Activated gamma-delta T cell (primary cell): ENCODE measurements around the gene ATAD3B.
"Not testable (repeated sequence)": the region's sequence is repeated elsewhere in the genome, so short reads cannot be mapped to it uniquely, and the experiment has no call there.

Experiments used
- DNase-seq: peaks from one replicate; lab custom pipeline; 2025; lab: John Stamatoyannopoulos, UW

Gene ATAD3B

GRCh38 chr1:1450616-1451015, 20.9 kb upstream of the ATAD3B start:
- not testable (repeated sequence) for DNase-seq

DNA sequence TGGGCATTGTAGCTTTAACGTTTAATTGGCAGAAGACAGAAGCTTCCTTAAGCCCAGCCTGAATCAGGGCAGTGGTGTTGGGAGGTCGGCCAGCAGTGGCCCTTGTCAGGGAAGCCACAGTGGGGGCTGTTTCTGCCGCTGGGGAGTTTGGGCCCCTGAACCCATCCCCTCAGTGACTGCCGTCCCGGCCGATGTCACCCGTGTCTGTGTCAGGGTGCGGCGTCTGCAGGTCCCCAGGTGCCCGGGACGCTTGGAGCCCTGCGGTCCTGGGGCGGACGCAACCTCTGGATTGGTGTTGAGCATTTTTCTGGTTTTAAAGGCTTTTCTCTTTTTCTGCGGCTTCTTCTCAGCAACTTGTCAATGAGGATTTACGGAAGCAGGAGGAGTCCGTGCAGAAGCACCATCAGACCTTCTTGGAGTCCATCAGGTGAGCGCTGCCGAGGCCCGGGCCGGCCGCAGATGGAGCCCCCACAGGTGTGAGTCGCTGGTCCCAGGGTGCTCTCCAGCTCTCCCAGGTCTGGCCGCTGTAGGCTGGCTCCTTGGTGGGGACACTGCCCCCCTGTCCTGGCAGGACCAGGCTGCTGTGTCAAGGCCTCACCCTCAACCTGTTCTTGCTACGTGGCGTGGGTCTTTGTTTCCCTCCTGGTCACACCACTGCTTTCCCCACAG, 19.7 kb upstream of the ATAD3B start:
- DNase-seq = no peak

DNA sequence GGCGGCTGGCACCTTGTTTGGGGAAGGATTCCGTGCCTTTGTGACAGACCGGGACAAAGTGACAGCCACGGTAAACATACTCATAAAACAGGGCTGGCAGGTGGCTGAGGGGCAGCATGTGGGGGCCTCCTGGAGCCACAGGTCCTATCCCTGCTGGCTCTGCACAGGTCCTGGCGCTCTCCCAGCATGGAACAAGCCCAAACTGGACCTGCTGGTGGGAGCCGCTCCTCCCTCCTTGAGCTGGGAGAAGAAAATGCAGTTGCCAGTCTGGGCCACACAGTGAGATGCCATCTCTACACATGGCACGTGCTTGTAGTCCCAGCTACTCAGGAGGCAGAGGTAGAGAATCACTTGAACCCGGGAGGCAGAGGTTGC, 19.2 kb upstream of the ATAD3B start:
- DNase-seq = not testable (repeated sequence)

- DNase-seq = no peak
Measured at GRCh38 chr1:1452882-1453281, 18.7 kb upstream of the ATAD3B start.

DNA sequence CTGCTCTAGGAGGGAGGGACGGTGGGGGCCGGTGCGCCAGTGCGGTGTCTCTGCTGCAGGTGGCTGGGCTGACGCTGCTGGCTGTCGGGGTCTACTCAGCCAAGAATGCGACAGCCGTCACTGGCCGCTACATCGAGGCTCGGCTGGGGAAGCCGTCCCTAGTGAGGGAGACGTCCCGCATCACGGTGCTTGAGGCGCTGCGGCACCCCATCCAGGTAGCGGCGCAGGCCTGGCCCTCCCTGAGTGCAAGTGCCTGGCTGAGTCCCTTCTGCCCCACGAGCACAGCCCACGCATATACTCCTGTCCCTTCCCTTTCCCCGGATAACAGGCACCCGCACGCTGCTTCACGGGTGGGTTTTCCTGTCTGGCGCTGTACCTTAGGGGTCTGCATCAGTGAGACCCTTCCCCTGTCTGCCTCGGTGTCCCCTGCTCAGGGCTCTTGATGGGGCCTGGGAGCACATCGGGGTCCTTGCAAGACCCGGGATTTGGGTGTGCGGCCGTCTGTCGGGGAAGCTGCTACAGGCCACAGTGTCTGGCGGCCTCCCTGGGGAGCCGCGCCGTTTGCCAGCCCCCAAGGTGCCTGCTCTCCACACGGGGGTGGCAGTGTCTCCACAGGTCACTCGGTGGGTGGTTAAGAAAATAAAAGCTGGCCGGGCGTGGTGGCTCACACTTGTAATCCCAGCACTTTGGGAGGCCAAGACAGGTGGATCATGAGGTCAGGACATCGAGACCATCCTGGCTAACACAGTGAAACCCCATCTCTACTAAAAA, 17.1 kb upstream of the ATAD3B start:
- DNase-seq = not testable (repeated sequence)

DNA sequence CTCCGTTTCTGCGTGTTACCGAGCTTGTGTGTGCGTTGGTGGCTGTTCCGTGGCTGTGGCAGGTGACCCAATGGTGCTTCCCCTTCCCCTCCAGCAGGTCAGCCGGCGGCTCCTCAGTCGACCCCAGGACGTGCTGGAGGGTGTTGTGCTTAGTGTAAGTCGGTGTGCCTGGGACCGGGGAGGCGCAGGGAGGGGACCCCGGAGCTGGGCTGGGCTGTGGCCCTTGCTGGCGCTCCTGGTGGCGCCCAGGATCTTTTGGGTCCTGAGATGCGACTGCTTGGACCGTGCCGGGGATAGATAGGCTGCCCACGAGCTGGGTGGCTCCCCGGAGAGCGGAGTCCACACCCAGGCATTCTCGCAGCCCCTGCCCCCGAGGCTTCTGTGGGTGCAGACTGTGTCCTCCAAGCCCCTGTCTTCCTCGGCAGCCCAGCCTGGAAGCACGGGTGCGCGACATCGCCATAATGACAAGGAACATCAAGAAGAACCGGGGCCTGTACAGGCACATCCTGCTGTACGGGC, 16.1 kb upstream of the ATAD3B start:
- DNase-seq = no peak

- not testable (repeated sequence) for DNase-seq
Measured at GRCh38 chr1:1455934-1456333, 15.6 kb upstream of the ATAD3B start.

GRCh38 chr1:1456683-1457255, 14.8 kb upstream of the ATAD3B start:
- DNase-seq = not testable (repeated sequence)

DNA sequence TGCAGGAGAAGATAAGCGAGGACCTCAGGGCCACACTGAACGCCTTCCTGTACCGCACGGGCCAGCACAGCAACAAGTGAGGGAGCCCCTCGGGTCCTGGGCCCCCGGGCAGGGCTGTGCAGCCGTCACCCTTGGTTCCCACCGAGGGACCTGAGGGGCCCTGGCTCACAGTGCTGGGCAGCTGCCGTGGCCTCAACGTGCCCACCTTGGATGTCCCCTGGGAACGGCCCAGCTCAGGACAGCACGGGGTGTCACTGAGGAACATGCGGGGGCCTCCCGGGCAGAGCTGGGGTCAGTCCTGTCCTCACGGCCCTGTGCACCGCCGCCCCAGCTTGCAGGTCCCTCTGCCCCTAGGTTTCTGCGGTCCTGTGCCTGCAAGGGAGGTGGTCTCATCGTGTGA, 12.4 kb upstream of the ATAD3B start:
- not testable (repeated sequence) for DNase-seq

- DNase-seq = not testable (repeated sequence)
Measured at GRCh38 chr1:1459711-1460110, 11.9 kb upstream of the ATAD3B start.

DNA sequence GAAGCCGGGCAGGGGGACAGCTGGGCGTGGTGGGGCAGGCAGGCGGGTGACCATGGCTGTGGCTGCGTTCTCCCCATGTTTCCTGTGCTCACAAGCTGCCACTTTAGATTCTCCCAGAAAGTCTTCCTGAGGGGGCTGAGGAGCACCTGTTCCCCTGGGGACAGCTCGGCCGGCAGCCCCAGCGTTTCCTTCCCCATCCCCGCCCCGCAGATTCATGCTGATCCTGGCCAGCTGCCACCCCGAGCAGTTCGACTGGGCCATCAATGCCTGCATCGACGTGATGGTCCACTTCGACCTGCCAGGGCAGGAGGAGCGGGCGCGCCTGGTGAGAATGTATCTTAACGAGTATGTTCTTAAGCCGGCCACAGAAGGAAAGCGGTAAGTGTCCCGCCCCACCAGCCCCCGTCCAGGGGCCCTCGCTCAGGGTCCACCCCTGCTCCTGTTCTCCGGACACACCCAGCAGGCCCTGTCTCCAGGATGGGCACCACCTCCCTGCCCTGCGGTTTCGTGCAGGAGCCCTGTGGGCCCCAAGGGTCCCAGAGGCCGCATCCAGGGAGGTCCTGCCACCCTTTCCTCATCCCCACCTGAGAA, 10.9 kb upstream of the ATAD3B start:
- DNase-seq = no peak

GRCh38 chr1:1461721-1462317, 9.7 kb upstream of the ATAD3B start:
- no peak for DNase-seq

DNA sequence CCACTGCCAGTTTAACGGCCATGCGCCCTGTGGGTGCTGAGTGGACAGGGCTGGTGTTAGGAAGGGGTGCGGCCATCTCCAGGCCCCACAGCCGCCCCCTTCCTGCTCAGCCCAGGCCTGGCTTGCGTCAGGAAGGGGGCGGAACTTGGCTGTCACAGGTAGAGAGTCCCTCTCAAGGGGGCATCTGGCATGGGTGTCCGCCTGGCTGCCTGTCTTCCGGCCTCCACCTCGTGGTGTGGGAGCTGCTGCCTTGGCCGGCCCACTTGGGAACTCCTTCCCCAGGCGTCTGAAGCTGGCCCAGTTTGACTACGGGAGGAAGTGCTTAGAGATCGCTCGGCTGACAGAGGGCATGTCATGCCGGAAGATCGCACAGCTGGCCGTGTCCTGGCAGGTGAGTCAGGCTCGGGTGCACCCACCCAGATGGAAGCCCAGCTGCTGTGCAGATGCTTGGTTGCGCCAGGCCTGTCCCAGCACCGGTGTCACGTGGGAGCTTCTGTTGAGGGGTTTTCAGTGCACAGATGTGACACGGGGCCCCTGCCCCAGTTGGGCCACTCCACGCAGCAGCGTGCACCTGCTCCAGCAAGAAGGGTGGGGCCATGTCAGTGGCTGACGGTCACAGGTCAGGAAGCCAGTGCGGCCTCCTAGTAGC, 9.1 kb upstream of the ATAD3B start:
- DNase-seq = no peak

DNA sequence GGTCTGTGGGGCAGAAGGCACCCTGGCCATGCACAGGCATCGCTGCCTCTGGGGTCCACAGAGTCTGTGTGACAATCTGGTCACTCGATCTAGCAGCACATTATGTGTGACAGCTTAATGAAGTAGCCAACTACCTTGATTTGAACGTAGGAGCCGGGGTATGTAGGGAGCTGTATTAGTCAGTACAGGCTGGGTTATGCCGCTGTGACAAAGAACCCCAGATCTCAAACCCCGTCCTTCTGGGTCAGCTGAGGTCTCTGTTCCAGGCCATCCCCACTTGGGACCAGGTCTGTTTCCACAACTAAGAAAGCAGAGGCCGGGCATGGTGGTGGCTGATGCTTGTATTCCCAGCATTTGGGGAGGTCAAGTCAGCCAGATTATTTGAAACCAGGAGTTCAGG, 8.3 kb upstream of the ATAD3B start:
- DNase-seq = no peak

DNA sequence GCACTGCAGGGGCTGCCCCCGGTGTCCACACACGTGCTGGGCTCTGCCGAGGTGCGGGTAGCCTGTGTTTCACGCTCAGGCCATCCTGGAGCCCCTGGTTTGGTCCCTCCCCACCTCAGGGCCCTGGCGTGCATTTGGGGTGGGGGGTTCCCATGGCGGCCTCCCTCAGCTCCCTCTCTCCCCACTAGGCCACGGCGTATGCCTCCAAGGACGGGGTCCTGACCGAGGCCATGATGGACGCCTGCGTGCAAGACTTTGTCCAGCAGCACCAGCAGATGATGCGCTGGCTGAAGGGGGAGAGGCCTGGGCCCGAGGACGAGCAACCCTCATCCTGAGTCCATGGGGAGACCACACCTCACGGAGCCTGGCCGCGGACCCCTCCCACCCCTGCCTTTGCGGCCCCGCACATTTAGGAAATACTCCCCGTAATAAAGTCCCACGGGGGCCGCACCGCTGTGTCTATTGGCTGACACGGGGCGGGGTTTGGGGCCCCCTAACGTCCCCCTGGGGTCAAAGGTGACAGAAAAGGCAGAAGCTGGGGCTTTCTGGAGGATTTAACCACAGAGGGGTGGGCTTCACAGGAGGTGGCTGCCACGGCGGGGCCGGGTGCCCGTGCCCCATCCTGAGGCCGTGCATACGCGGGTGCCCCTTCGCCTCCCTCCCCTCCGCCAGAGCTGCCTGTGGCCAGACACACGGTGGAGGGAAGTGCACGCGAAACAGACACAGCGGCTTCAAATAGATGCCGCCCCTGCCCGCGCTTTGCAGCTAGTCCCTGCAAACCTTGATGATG, 3.2 kb upstream of the ATAD3B start:
- not testable (repeated sequence) for DNase-seq

GRCh38 chr1:1470626-1471388, 758 bp upstream of the ATAD3B start:
- DNase-seq = no peak

DNA sequence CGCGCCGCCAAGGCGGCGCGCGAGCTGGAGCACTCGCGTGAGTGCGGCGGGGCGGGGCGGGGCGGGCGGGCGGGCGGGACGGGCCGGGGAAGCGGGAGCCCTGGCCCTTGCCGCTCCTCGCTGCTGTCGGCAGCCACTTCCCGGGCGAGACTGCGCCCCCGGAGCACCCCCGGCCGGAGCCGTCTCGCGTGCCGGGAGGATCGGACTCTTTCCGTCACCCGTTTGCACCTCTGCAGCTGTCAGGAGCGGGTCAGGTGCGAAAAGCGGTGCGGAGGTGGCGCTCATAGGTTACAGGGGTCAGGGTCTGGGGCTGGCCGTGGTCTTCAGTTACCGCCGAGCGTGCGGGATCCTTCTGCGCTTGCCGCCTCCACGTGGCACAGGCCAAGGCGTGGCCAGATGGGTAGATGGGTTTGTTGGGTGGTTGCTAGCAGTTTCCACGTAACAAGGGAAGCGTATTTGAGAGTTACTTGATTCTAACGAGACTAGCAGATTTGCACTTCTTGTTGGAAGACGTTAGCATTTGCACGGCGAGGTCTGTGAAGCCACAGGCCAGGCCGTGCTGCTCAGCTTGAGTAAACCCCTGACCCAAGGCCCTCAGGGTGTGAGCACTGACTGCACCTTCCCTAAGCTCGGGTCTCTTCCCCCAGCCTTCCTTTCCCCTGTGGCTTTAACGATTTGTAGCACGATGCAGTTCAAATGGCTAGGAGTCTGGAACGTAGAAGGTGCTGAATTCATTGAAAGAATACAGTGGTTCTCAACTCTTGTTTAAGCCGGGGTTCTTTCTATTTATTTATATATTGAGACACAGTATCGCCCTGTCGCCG, 700 bp downstream of the ATAD3B start:
- DNase-seq = not testable (repeated sequence)

DNA sequence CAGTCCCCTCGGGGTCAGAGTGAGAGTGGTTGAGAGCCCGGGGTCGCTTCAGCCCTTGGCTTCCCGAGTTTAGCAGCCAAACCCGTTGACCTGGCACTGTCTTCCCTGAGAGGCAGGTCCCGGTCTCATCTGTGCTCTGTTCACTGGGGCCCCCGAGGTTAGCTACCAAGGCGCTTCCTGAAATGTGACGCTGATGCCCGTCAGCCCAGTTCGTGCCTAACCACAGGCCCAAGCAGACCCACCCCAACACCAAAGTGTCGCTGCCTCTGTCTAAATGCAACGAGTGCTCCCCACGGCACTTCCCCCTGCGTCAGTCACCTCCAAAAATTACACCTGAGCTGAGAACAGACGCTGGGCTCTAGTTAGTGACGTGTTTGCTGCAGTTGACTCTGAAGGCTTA, 4.4 kb downstream of the ATAD3B start:
- not testable (repeated sequence) for DNase-seq

DNA sequence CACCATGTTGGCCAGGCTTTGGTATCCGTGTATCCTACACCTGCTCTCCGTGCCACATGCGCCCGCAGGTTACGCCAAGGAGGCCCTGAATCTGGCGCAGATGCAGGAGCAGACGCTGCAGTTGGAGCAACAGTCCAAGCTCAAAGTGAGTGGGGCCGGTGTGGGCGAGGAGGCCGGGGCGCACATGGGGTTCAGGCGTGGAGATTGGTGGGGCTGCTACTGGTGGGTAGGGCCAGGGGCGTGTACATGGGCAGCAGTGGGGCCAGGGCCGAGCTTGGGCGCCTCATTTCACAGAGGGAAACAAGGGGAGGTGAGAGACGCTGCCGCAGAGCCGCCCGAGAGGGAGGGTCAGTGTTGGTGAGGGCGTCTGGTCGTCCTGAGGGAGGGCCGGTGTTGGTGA, 5.6 kb downstream of the ATAD3B start:
- no peak for DNase-seq
